GM21528 (cell line): ENCODE measurements around the gene USP15.
"Not testable (repeated sequence)": the region's sequence is repeated elsewhere in the genome, so short reads cannot be mapped to it uniquely, and the experiment has no call there.

Experiments used
- ATAC-seq: cut with Tn5 transposase; IDR thresholded peaks from one replicate; pipeline ENCODE4 v1.9.1; 2021; ENCODE audit warnings: mild to moderate bottlenecking, moderate library complexity; ENCODE audit not compliant: unreplicated experiment, low FRiP score

The USP15 gene

GRCh38 chr12:62313727-62314380 lies 53.6 kb downstream of the USP15 start:
- ATAC-seq: no peak

- no peak for ATAC-seq
These were observed 56.8 kb downstream of the USP15 start for GRCh38 chr12:62317017-62317416.

DNA sequence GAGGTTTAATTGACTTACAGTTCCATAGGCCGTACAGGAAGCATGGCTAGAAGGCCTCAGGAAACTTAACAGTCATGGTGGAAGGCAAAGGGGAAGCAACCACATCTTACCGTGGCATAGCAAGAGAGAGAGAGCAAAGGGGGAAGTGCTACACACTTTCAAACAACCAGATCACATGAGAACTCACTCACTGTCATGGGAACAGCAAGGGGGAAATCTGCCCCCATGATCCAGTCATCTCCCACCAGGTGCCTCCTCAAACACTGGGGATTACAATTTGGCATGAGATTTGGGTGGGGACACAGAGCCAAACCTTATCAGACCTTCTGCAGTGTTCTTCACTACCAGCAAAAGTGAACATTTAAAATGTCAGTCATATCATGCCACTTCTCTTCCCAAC lies 58.9 kb downstream of the USP15 start:
- ATAC-seq: no peak

- ATAC-seq: no peak
These were observed 59.9 kb downstream of the USP15 start for GRCh38 chr12:62320054-62320453.

DNA sequence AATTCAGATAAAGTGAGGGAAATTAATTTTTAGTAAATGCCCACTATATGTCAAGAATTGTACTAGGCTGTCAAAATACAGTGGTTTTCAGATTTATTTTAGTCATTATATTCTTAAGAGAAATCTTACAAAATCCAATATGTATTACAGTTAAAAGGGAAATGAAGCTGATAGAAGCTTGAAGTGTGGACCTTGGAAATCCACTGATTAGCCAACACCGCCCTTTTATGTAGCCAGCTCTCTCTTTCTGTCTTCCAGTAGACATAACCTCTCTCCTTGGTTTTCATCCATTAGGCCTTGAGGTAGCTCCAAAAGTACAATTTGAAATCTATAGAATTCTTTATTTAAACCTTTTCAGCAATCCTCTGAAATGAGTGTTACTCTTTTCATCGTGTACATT lies 63.2 kb downstream of the USP15 start:
- ATAC-seq: no peak

GRCh38 chr12:62328296-62328921 lies 68.2 kb downstream of the USP15 start:
- no peak for ATAC-seq

GRCh38 chr12:62331306-62331705 lies 71.1 kb downstream of the USP15 start:
- ATAC-seq: no peak

DNA sequence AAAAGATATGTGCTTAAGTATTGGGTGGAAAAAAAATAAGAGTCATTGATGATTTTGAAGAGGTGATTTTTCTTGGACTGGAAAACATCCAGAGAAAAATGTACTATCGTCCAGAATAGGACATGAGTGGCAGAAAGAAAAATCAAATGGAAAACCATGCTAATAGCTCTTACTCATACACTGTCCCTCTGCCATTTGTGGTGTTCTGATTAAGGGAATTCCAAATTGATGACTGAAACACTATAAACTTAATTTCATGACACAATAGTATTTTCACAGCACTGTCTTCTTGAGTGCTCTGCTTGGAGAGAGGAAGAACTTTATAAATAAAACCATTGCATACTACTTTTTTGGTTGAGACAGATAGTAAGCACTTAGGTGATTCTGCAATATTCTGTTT lies 72.4 kb downstream of the USP15 start:
- ATAC-seq: no peak

- ATAC-seq: no peak
These were observed 74.9 kb downstream of the USP15 start for GRCh38 chr12:62335057-62335456.

GRCh38 chr12:62335796-62336195 lies 75.6 kb downstream of the USP15 start:
- no peak for ATAC-seq

GRCh38 chr12:62337643-62338042 lies 77.4 kb downstream of the USP15 start:
- ATAC-seq: not testable (repeated sequence)

GRCh38 chr12:62342614-62343303 lies 82.6 kb downstream of the USP15 start:
- ATAC-seq: not testable (repeated sequence)

- ATAC-seq: not testable (repeated sequence)
These were observed 83.3 kb downstream of the USP15 start for GRCh38 chr12:62343304-62344120.

DNA sequence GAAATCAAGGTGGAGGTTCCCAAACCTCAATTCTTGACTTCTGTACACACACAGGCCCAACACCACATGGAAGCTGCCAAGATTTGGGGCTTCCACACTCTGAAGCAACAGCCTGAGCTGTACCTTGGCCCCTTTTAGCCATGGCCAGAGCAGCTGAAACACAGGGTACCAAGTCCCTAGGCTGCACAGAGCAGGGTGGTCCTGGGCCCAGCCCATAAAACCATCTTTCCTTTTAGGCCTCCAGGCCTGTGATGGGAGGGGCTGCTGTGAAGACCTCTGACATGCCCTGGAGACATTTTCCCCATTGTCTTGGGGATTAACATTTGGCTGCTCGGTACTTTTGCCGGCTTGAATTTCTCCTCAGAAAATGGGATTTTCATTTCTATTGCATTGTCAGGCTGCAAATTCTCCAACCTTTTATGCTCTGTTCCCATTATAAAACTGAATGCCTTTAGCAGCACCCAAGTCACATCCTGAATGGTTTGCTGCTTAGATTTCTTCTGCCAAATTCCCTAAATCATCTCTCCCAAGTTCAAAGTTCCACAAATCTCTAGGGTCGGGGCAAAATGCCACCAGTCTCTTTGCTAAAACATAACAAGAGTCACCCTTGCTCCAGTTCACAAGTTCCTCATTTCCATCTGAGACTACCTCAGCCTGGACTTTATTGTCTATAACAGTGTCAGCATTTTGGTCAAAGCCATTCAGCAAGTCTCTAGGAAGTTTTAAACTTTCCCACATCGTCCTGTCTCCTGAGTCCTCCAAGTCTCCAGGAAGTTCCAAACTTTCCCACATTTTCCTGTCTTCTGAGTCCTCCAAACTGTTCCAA lies 84.7 kb downstream of the USP15 start:
- ATAC-seq: not testable (repeated sequence)

DNA sequence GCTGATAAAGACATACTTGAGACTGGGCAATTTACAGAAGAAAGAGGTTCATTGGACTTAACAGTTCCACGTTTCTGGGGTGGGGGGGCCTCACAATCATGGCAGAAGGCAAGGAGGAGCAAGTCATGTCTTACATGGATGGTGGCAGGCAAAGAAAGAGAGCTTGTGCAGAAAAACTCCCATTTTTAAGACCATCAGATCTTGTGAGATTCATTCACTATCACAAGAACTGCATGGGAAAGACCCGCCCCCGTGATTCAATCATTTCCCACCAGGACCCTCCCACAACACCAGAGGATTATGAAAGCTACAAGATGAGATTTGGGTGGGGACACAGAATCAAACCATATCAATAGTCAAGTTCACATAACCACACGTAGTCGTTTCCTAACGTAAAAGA lies 85.5 kb downstream of the USP15 start:
- ATAC-seq: no peak

- no peak for ATAC-seq
These were observed 86.6 kb downstream of the USP15 start for GRCh38 chr12:62346817-62347216.

GRCh38 chr12:62347922-62348650 lies 87.9 kb downstream of the USP15 start:
- no peak for ATAC-seq

- ATAC-seq: no peak
These were observed 90.3 kb downstream of the USP15 start for GRCh38 chr12:62350554-62350953.

- no peak for ATAC-seq
These were observed 91.1 kb downstream of the USP15 start for GRCh38 chr12:62351326-62351725.
